Esophagus muscularis mucosa (tissue), 4 donors: ENCODE data around the gene ZNF385D. TPM values are rescaled to one million over a fixed set of nuclear protein-coding genes. Genes with fewer than 3 reads are reported as not detected.

ENCODE experiments used
- DNase-seq: peaks from one replicate; pipeline ENCODE4 v3.0.0-alpha.2; 2017; ENCODE audit errors: extremely low spot score
- H3K27ac ChIP-seq, 4 donors: fragments of 200-600 bp; sonication (generic); replicated peaks in 1 of 4; 1 replicate in 3 of 4; 2 replicates in 1 of 4; pipeline ENCODE4 v1.5.1; 2016 to 2019; ENCODE audit warnings: mild to moderate bottlenecking in 1 of 4
- H3K27me3 ChIP-seq, 4 donors: fragments of 200-600 bp; sonication (generic); one replicate each; pipeline versions ENCODE4 v1.5.1 to v1.6.0; 2016 to 2019
- H3K36me3 ChIP-seq, 4 donors: fragments of 200-600 bp; sonication (generic); one replicate each; pipeline ENCODE4 v1.5.1; 2016 to 2019
- H3K4me1 ChIP-seq, 4 donors: fragments of 200-600 bp; sonication (generic); one replicate each; pipeline ENCODE4 v1.5.1; 2016 to 2019
- H3K4me3 ChIP-seq, 4 donors: fragments of 200-600 bp; sonication (generic); 1 replicate in 2 of 4; 2 replicates in 2 of 4; pipeline ENCODE4 v1.5.1; 2016 to 2019; ENCODE audit warnings: mild to moderate bottlenecking in 4 of 4, moderate library complexity in 1 of 4
- H3K9me3 ChIP-seq, 4 donors: fragments of 200-600 bp; sonication (generic); 1 replicate in 3 of 4; 2 replicates in 1 of 4; pipeline ENCODE4 v1.5.1; 2016 to 2019
- EP300 ChIP-seq: sonication (generic); formaldehyde crosslinking; IDR thresholded peaks from one replicate; pipeline ENCODE4 v1.6.1; 2017; ENCODE audit warnings: antibody characterized with exemption
- POLR2A ChIP-seq: fragments of 450-650 bp; IDR thresholded peaks from one replicate; pipeline ENCODE4 v1.6.1; 2017; ENCODE audit warnings: antibody characterized with exemption, moderate library complexity, mild to moderate bottlenecking, low read depth
- POLR2AphosphoS5 ChIP-seq, 2 donors: sonication (generic); formaldehyde crosslinking; IDR thresholded peaks; one replicate each; pipeline ENCODE4 v1.6.1; 2017; ENCODE audit warnings: antibody characterized with exemption in 2 of 2
- WGBS: methylation state at CpG from one replicate; pipeline ENCODE4 v1.1.5; 2018; 5-methylcytosine and 5-hydroxymethylcytosine counted together
- intact Hi-C: fragments of 100-400 bp; cut with DNase I; formaldehyde crosslinking; loops from one replicate; pipeline ENCODE4 v1.15.1; 2023
- total RNA-seq, 4 donors: library from RNA; depleted of rRNA; stranded (reverse); fragments of >200 nt; gene quantifications; one replicate each; pipeline versions ENCODE4 v1.1.0 to v1.2.1, GENCODE V29; 2016
- TF ChIP-seq, protein P1 (sequence below), 3 experiments: fragments of 200-600 bp in 2 of 3; fragments of 450-650 bp in 1 of 3; sonication (generic) in 2 of 3; IDR thresholded peaks; one replicate each; pipeline ENCODE4 v1.5.1; 2017 to 2019; ENCODE audit warnings: antibody characterized with exemption in 3 of 3, mild to moderate bottlenecking in 2 of 3, moderate library complexity in 1 of 3

ZNF385D gene
- total RNA-seq, 4 donors from 2014 or later, result 7.7 to 11.2 (median 8.2) TPM

GRCh38 chr3:21718943-21719591 lies 31.9 kb downstream of the ZNF385D start:
- intact Hi-C loops, result no loop called here

DNA sequence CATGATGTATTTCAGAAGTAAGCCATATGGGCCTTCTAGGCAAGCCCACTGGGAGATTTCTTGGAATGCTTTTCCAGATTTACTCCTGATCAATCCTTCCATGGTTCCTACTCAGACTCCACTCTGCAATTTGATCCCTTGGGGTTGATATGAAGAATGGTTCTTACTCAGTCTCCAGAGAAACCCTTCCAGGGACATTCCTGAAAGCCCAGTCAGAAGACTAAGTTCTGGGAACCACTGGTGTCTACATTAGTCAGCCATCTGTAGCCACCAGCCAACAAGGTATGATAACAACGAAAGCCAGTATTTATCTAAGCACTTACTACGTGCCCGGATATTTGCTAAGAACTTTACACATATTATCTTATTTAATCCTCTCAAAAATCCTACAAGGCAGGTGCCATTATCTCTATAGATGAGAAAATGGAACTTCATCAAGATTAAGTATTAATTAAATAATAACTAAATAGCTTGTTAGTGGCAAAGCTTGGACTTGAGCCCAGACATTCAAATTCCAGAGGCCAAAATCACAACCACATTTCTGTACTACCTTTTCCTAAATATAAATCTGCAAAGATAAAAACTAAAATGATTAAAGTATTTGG lies 32.7 kb downstream of the ZNF385D start:
- intact Hi-C loops, result no loop called here
- no peak for DNase-seq
- Histone ChIP-seq H3K36me3 (no peaks in the 10 kb centered on the region), H3K27ac (no peak overlapping the region), H3K4me3 (no peak overlapping the region), H3K4me1 (peaks cover 4 to 28% (median 20%) of the 10 kb centered on the region in 4 donors), H3K9me3 (no peaks in the 10 kb centered on the region), H3K27me3 (no peaks in the 10 kb centered on the region)
- 50% methylated on average over 3 of the region's 3 CpGs for WGBS
- peak in 1 of 2 donors; percentile 60 for TF ChIP-seq POLR2AphosphoS5 (IDR thresholded peaks at IDR 0.05)
- no peak for TF ChIP-seq POLR2A
- no peak for TF ChIP-seq EP300

More at GRCh38 chr3:21718943-21719591, 31.9 kb downstream of the ZNF385D start:
- no peak for DNase-seq
- no peak for TF ChIP-seq EP300
- TF ChIP-seq, protein P1, sequence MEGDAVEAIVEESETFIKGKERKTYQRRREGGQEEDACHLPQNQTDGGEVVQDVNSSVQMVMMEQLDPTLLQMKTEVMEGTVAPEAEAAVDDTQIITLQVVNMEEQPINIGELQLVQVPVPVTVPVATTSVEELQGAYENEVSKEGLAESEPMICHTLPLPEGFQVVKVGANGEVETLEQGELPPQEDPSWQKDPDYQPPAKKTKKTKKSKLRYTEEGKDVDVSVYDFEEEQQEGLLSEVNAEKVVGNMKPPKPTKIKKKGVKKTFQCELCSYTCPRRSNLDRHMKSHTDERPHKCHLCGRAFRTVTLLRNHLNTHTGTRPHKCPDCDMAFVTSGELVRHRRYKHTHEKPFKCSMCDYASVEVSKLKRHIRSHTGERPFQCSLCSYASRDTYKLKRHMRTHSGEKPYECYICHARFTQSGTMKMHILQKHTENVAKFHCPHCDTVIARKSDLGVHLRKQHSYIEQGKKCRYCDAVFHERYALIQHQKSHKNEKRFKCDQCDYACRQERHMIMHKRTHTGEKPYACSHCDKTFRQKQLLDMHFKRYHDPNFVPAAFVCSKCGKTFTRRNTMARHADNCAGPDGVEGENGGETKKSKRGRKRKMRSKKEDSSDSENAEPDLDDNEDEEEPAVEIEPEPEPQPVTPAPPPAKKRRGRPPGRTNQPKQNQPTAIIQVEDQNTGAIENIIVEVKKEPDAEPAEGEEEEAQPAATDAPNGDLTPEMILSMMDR (IDR thresholded peaks at IDR 0.05), result no peak
- TF ChIP-seq POLR2AphosphoS5 (IDR thresholded peaks at IDR 0.05), result no peak
- no peak for TF ChIP-seq POLR2A
- 98% methylated on average over 6 of the region's 6 CpGs for WGBS
- Histone ChIP-seq H3K9me3 (no peaks in the 10 kb centered on the region), H3K4me1 (peaks cover 4 to 28% (median 20%) of the 10 kb centered on the region in 4 donors), H3K36me3 (no peaks in the 10 kb centered on the region), H3K27ac (no peak overlapping the region), H3K4me3 (no peak overlapping the region), H3K27me3 (no peaks in the 10 kb centered on the region)

DNA sequence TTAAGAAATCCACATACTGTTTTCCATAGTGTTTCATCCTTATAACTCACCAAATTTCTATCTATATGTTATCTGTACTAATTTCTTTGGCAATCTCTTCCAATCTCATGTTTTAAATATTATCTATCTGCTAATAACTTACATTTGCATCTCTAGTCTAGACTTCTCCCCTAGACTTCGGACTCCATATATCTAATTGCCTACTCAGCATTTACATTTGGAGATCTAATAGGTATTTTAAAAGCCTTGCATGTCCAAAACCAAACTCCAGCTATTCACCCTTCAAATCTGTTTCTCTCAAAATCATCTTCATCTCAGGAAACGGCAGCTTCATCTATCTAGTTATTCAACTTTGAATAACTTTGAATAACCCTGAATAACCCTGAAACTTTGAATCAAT lies 35.3 kb downstream of the ZNF385D start:
- Histone ChIP-seq H3K36me3 (no peaks in the 10 kb centered on the region), H3K4me1 (peaks cover 4 to 18% (median 17%) of the 10 kb centered on the region in 4 donors), H3K4me3 (no peak overlapping the region), H3K27me3 (no peaks in the 10 kb centered on the region), H3K27ac (no peak overlapping the region), H3K9me3 (no peaks in the 10 kb centered on the region)
- DNase-seq, result no peak
- TF ChIP-seq POLR2AphosphoS5 (IDR thresholded peaks at IDR 0.05) (no peak), EP300 (no peak), POLR2A (no peak)
- TF ChIP-seq, protein P1 (IDR thresholded peaks at IDR 0.05), result no peak
- 66% methylated on average over 2 of the region's 2 CpGs for WGBS
- intact Hi-C loops, result no loop called here

DNA sequence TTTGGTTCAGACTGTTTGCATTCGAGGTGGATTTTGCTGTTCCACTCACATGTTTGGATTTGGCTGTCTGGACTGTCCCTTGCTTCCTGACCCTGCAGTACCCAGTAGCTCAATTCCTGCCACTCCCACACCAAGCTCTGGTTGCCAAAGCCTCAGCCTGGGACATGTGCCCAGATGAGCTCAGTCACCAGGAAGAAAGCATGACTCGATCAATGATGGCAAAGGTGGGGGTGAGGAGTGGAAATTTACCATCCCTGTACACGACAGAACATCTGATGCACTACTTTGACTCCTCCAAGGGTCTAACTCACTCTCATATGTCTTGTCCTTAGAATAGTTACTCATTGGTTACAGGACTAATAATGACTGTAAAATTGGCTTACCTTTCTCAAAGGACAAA lies 45.2 kb downstream of the ZNF385D start:
- peak; percentile 93 for DNase-seq
- H3K4me3 ChIP-seq, result no peak overlapping the region
- WGBS, result 27% methylated on average over 3 of the region's 3 CpGs
- intact Hi-C loops, result no loop called here
- no peaks in the 10 kb centered on the region for H3K36me3 ChIP-seq
- H3K27ac ChIP-seq, result peak overlapping the region in 1 of 4 donors; percentile 5
- TF ChIP-seq POLR2A (no peak), POLR2AphosphoS5 (IDR thresholded peaks at IDR 0.05) (peak; percentile 43 to 65)
- H3K9me3 ChIP-seq, result no peaks in the 10 kb centered on the region
- H3K27me3 ChIP-seq, result no peaks in the 10 kb centered on the region
- peaks cover 0 to 17% (median 6%) of the 10 kb centered on the region in 4 donors for H3K4me1 ChIP-seq

GRCh38 chr3:21704796-21705195 lies 46.2 kb downstream of the ZNF385D start:
- H3K27me3 ChIP-seq, result no peaks in the 10 kb centered on the region
- intact Hi-C loops, result no loop called here
- peaks cover 0 to 17% (median 6%) of the 10 kb centered on the region in 4 donors for H3K4me1 ChIP-seq
- H3K9me3 ChIP-seq, result no peaks in the 10 kb centered on the region
- WGBS, result 86% methylated on average over 1 of the region's 1 CpG
- TF ChIP-seq EP300, result no peak
- no peak for TF ChIP-seq POLR2A
- no peak for TF ChIP-seq POLR2AphosphoS5 (IDR thresholded peaks at IDR 0.05)
- TF ChIP-seq, protein P1 (IDR thresholded peaks at IDR 0.05), result no peak
- H3K4me3 ChIP-seq, result no peak overlapping the region
- no peaks in the 10 kb centered on the region for H3K36me3 ChIP-seq
- no peak overlapping the region for H3K27ac ChIP-seq
- no peak for DNase-seq
